ENCODE measurements around the gene SLC10A7. TPM values are rescaled to one million over a fixed set of nuclear protein-coding genes. Genes with fewer than 3 reads are reported as not detected.

Gene SLC10A7
- total RNA-seq, 2 experiments from 2014 or later = 14.2 to 16.6 TPM

- ChIA-PET CTCF (no interaction called here), POLR2A (no interaction called here)
- ATAC-seq = no peak
- no peaks in the 10 kb centered on the region for H3K9me3 Mint-ChIP-seq (ENCODE audit: insufficient read depth)
- no peaks in the 10 kb centered on the region for H3K36me3 Mint-ChIP-seq (ENCODE audit: low read depth)
- H3K4me3 Mint-ChIP-seq = no peak overlapping the region
- H3K4me1 Mint-ChIP-seq (ENCODE audit: low read depth) = no peaks in the 10 kb centered on the region
- DNase-seq = no peak
- no peak overlapping the region for H3K27ac Mint-ChIP-seq
- H3K27me3 Mint-ChIP-seq (ENCODE audit: low read depth) = no peaks in the 10 kb centered on the region
Measured at GRCh38 chr4:146283758-146284651, 237.7 kb downstream of the SLC10A7 start.

GRCh38 chr4:146282657-146283056, 239.1 kb downstream of the SLC10A7 start:
- no peak overlapping the region for H3K27ac Mint-ChIP-seq
- ChIA-PET POLR2A (no interaction called here), CTCF (no interaction called here)
- no peaks in the 10 kb centered on the region for H3K27me3 Mint-ChIP-seq (ENCODE audit: low read depth)
- H3K4me3 Mint-ChIP-seq = no peak overlapping the region
- no peaks in the 10 kb centered on the region for H3K36me3 Mint-ChIP-seq (ENCODE audit: low read depth)
- no peaks in the 10 kb centered on the region for H3K4me1 Mint-ChIP-seq (ENCODE audit: low read depth)
- H3K9me3 Mint-ChIP-seq (ENCODE audit: insufficient read depth) = no peaks in the 10 kb centered on the region
- no peak for ATAC-seq
- DNase-seq = no peak

- H3K4me1 Mint-ChIP-seq (ENCODE audit: low read depth) = no peaks in the 10 kb centered on the region
- ATAC-seq = no peak
- no peaks in the 10 kb centered on the region for H3K27me3 Mint-ChIP-seq (ENCODE audit: low read depth)
- no peaks in the 10 kb centered on the region for H3K9me3 Mint-ChIP-seq (ENCODE audit: insufficient read depth)
- CTCF ChIA-PET = interaction anchor here (0.8 to 1.3 kb wide), 2 partner anchors 11 to 19 kb away, joined by 3 read pairs; no protein-coding TSS in a partner anchor
- POLR2A ChIA-PET = no interaction called here
- no peaks in the 10 kb centered on the region for H3K36me3 Mint-ChIP-seq (ENCODE audit: low read depth)
- H3K27ac Mint-ChIP-seq = no peak overlapping the region
- no peak overlapping the region for H3K4me3 Mint-ChIP-seq
- no peak for DNase-seq
Measured at GRCh38 chr4:146278986-146279385, 242.8 kb downstream of the SLC10A7 start.

- Mint-ChIP-seq H3K4me3 (no peak overlapping the region), H3K9me3 (ENCODE audit: insufficient read depth) (no peaks in the 10 kb centered on the region), H3K27me3 (ENCODE audit: low read depth) (no peaks in the 10 kb centered on the region), H3K4me1 (ENCODE audit: low read depth) (no peaks in the 10 kb centered on the region), H3K36me3 (ENCODE audit: low read depth) (no peaks in the 10 kb centered on the region), H3K27ac (no peak overlapping the region)
- DNase-seq (no peak), ATAC-seq (no peak)
- ChIA-PET POLR2A (no interaction called here), CTCF (no interaction called here)
Measured at GRCh38 chr4:146275370-146275769, 246.4 kb downstream of the SLC10A7 start.

- no peak for DNase-seq
- Mint-ChIP-seq H3K4me1 (ENCODE audit: low read depth) (no peaks in the 10 kb centered on the region), H3K27ac (no peak overlapping the region), H3K27me3 (ENCODE audit: low read depth) (no peaks in the 10 kb centered on the region), H3K9me3 (ENCODE audit: insufficient read depth) (no peaks in the 10 kb centered on the region), H3K36me3 (ENCODE audit: low read depth) (no peaks in the 10 kb centered on the region), H3K4me3 (no peak overlapping the region)
- ATAC-seq = no peak
- ChIA-PET POLR2A (no interaction called here), CTCF (no interaction called here)
Measured at GRCh38 chr4:146274774-146275173, 247.0 kb downstream of the SLC10A7 start.

- ChIA-PET CTCF (no interaction called here), POLR2A (no interaction called here)
- no peak overlapping the region for H3K4me3 Mint-ChIP-seq
- no peaks in the 10 kb centered on the region for H3K4me1 Mint-ChIP-seq (ENCODE audit: low read depth)
- ATAC-seq (no peak), DNase-seq (no peak)
- no peak overlapping the region for H3K27ac Mint-ChIP-seq
- no peaks in the 10 kb centered on the region for H3K27me3 Mint-ChIP-seq (ENCODE audit: low read depth)
- no peaks in the 10 kb centered on the region for H3K9me3 Mint-ChIP-seq (ENCODE audit: insufficient read depth)
- no peaks in the 10 kb centered on the region for H3K36me3 Mint-ChIP-seq (ENCODE audit: low read depth)
Measured at GRCh38 chr4:146273204-146273901, 248.4 kb downstream of the SLC10A7 start.

GRCh38 chr4:146271466-146271865, 250.3 kb downstream of the SLC10A7 start:
- no peak overlapping the region for H3K4me3 Mint-ChIP-seq
- ChIA-PET CTCF (no interaction called here), POLR2A (no interaction called here)
- H3K27ac Mint-ChIP-seq = no peak overlapping the region
- H3K9me3 Mint-ChIP-seq (ENCODE audit: insufficient read depth) = no peaks in the 10 kb centered on the region
- H3K4me1 Mint-ChIP-seq (ENCODE audit: low read depth) = no peaks in the 10 kb centered on the region
- no peaks in the 10 kb centered on the region for H3K27me3 Mint-ChIP-seq (ENCODE audit: low read depth)
- no peak for ATAC-seq
- no peak for DNase-seq
- no peaks in the 10 kb centered on the region for H3K36me3 Mint-ChIP-seq (ENCODE audit: low read depth)

- ATAC-seq = no peak
- H3K4me3 Mint-ChIP-seq = no peak overlapping the region
Measured at GRCh38 chr4:146269228-146269653, 252.5 kb downstream of the SLC10A7 start.

GRCh38 chr4:146267826-146268225, 253.9 kb downstream of the SLC10A7 start:
- ChIA-PET CTCF (interaction anchor here (1.0 kb wide), 1 partner anchor 11 kb away, joined by 3 read pairs; no protein-coding TSS in a partner anchor), POLR2A (no interaction called here)
- H3K27me3 Mint-ChIP-seq (ENCODE audit: low read depth) = no peaks in the 10 kb centered on the region

More at GRCh38 chr4:146269228-146269653, 252.5 kb downstream of the SLC10A7 start:
- ChIA-PET POLR2A (no interaction called here), CTCF (no interaction called here)
- Mint-ChIP-seq H3K27ac (no peak overlapping the region), H3K36me3 (ENCODE audit: low read depth) (no peaks in the 10 kb centered on the region), H3K9me3 (ENCODE audit: insufficient read depth) (no peaks in the 10 kb centered on the region), H3K27me3 (ENCODE audit: low read depth) (no peaks in the 10 kb centered on the region), H3K4me1 (ENCODE audit: low read depth) (no peaks in the 10 kb centered on the region)
- no peak for DNase-seq

GRCh38 chr4:146265950-146266490, 255.7 kb downstream of the SLC10A7 start:
- DNase-seq (no peak), ATAC-seq (no peak)
- H3K4me3 Mint-ChIP-seq = no peak overlapping the region
- no peaks in the 10 kb centered on the region for H3K4me1 Mint-ChIP-seq (ENCODE audit: low read depth)
- no peaks in the 10 kb centered on the region for H3K9me3 Mint-ChIP-seq (ENCODE audit: insufficient read depth)
- ChIA-PET POLR2A (no interaction called here), CTCF (no interaction called here)
- H3K27ac Mint-ChIP-seq = no peak overlapping the region
- H3K36me3 Mint-ChIP-seq (ENCODE audit: low read depth) = no peaks in the 10 kb centered on the region
- no peaks in the 10 kb centered on the region for H3K27me3 Mint-ChIP-seq (ENCODE audit: low read depth)

More at GRCh38 chr4:146267826-146268225, 253.9 kb downstream of the SLC10A7 start:
- Mint-ChIP-seq H3K9me3 (ENCODE audit: insufficient read depth) (no peaks in the 10 kb centered on the region), H3K27ac (no peak overlapping the region), H3K36me3 (ENCODE audit: low read depth) (no peaks in the 10 kb centered on the region), H3K4me3 (no peak overlapping the region), H3K4me1 (ENCODE audit: low read depth) (no peaks in the 10 kb centered on the region)
- no peak for DNase-seq
- no peak for ATAC-seq

GRCh38 chr4:146263793-146264192, 257.9 kb downstream of the SLC10A7 start:
- Mint-ChIP-seq H3K36me3 (ENCODE audit: low read depth) (no peaks in the 10 kb centered on the region), H3K27ac (no peak overlapping the region), H3K4me1 (ENCODE audit: low read depth) (no peaks in the 10 kb centered on the region), H3K4me3 (no peak overlapping the region), H3K27me3 (ENCODE audit: low read depth) (no peaks in the 10 kb centered on the region), H3K9me3 (ENCODE audit: insufficient read depth) (no peaks in the 10 kb centered on the region)
- POLR2A ChIA-PET = no interaction called here
- ATAC-seq = no peak
- DNase-seq = no peak
- CTCF ChIA-PET = interaction anchor here (0.5 to 0.9 kb wide), 2 partner anchors 308 to 669 kb away, joined by 3 read pairs; no protein-coding TSS in a partner anchor

- POLR2A ChIA-PET = no interaction called here
Measured at GRCh38 chr4:146261041-146261440, 260.7 kb downstream of the SLC10A7 start.

More at GRCh38 chr4:146261041-146261440, 260.7 kb downstream of the SLC10A7 start:
- ATAC-seq = no peak
- peaks cover 4% of the 10 kb centered on the region for H3K36me3 Mint-ChIP-seq (ENCODE audit: low read depth)
- H3K27me3 Mint-ChIP-seq (ENCODE audit: low read depth) = no peaks in the 10 kb centered on the region
- H3K4me1 Mint-ChIP-seq (ENCODE audit: low read depth) = no peaks in the 10 kb centered on the region
- CTCF ChIA-PET = interaction anchor here (1.3 kb wide), 1 partner anchor 11 kb away, joined by 4 read pairs; no protein-coding TSS in a partner anchor
- H3K9me3 Mint-ChIP-seq (ENCODE audit: insufficient read depth) = no peaks in the 10 kb centered on the region
- no peak overlapping the region for H3K4me3 Mint-ChIP-seq
- no peak overlapping the region for H3K27ac Mint-ChIP-seq
- DNase-seq = no peak

Data from activated CD8-positive, alpha-beta T cell treated with anti-CD3 and anti-CD28 coated beads, Interleukin-2, amount 10 ng/mL, durations not matched to agents 7 days and 5 days (primary cell).